GM12878 (cell line): ENCODE data around the gene IGHMBP2. TPM values are rescaled to one million over a fixed set of nuclear protein-coding genes. Genes with fewer than 3 reads are reported as not detected.

Source experiments
- ATAC-seq: fragments of 200-7000 bp; cut with Tn5 transposase; 3 replicates; pipeline ENCODE4 v1.9.1; 2020; ENCODE audit warnings: mild to moderate bottlenecking, moderate library complexity
- BruUV-seq: library from RNA; stranded (reverse); fragments of 400-500 nt; replicated peaks from 2 replicates; lab custom pipeline; 2021; lab: Mats Ljungman, UMichigan
- CTCF ChIA-PET: fragments of 300-600 bp; sonication (Branson Sonifier 250); formaldehyde crosslinking; extraction: SDS; loops from one replicate; lab custom pipeline; 2021; ENCODE audit warnings: inconsistent platforms; lab: Yijun Ruan, JAX
- POLR2A ChIA-PET: fragments of 350-600 bp; formaldehyde crosslinking; extraction: SDS; loops from one replicate; lab custom pipeline; 2021; ENCODE audit warnings: inconsistent platforms; lab: Charles Lee
- RAD21 ChIA-PET: fragments of 300-600 bp; sonication (Branson Sonifier 250); formaldehyde crosslinking; loops from one replicate; lab custom pipeline; 2023; ENCODE audit warnings: antibody characterized with exemption; ENCODE audit not compliant: unreplicated experiment; lab: Charles Lee
- SMC1A ChIA-PET: fragments of 300-600 bp; sonication (Branson Sonifier 250); formaldehyde crosslinking; loops from one replicate; lab custom pipeline; 2023; ENCODE audit not compliant: unreplicated experiment, uncharacterized antibody; lab: Charles Lee
- DNase-seq: peaks from one replicate; pipeline ENCODE4 v3.0.0-alpha.2; 2011; ENCODE audit warnings: low read depth, low spot score
- FAIRE-seq: peaks from 3 replicates; lab custom pipeline; 2011; peaks lifted over from hg19 to GRCh38; lab: Jason Lieb, UNC
- H2AFZ ChIP-seq: 2 replicates; pipeline ENCODE4 v1.6.0; 2011; ENCODE audit warnings: low read depth, low read length, control low read depth; ENCODE audit not compliant: control insufficient read depth
- H3K27ac ChIP-seq: 2 replicates; pipeline ENCODE4 v1.5.1; 2011; ENCODE audit warnings: control low read depth; ENCODE audit not compliant: control insufficient read depth, insufficient read depth
- H3K27me3 ChIP-seq, 2 experiments: replicated peaks in 1 of 2; 2 replicates each; pipeline versions ENCODE4 v1.6.0 to v1.6.1; 2011; ENCODE audit warnings: low read length in 1 of 2; ENCODE audit not compliant: control insufficient read depth in 2 of 2, insufficient read depth in 2 of 2
- H3K36me3 ChIP-seq, 2 experiments: 2 replicates each; pipeline ENCODE4 v1.5.1; 2011; ENCODE audit warnings: low read length in 1 of 2; ENCODE audit not compliant: control insufficient read depth in 2 of 2, insufficient read depth in 2 of 2
- H3K4me1 ChIP-seq: 2 replicates; pipeline ENCODE4 v1.6.1; 2011; ENCODE audit warnings: mild to moderate bottlenecking, low read length, moderate library complexity, mixed read lengths; ENCODE audit not compliant: control insufficient read depth, insufficient read depth
- H3K4me2 ChIP-seq: 2 replicates; pipeline ENCODE4 v1.6.0; 2011; ENCODE audit warnings: control low read depth; ENCODE audit not compliant: control insufficient read depth, insufficient read depth
- H3K4me3 ChIP-seq: fragments of 200-600 bp; sonication (generic); 2 replicates; pipeline ENCODE4 v1.5.1; 2016
- H3K79me2 ChIP-seq: 2 replicates; pipeline ENCODE4 v1.6.0; 2011; ENCODE audit warnings: low read length; ENCODE audit not compliant: control insufficient read depth, insufficient read depth
- H3K9ac ChIP-seq: 2 replicates; pipeline ENCODE4 v1.8.0; 2011; ENCODE audit warnings: low read length, control low read depth, mixed read lengths; ENCODE audit not compliant: control insufficient read depth, insufficient read depth
- H3K9me3 ChIP-seq: replicated peaks from 3 replicates; pipeline ENCODE4 v1.5.1; 2011; ENCODE audit warnings: mild to moderate bottlenecking, low read length; ENCODE audit not compliant: control insufficient read depth, insufficient read depth
- H4K20me1 ChIP-seq: 2 replicates; pipeline ENCODE4 v1.6.0; 2011; ENCODE audit not compliant: control insufficient read depth, insufficient read depth
- ASH2L ChIP-seq: fragments of 300-600, 200-600 bp; sonication (generic); IDR thresholded peaks from 2 replicates; pipeline ENCODE4 v1.6.1; 2017; ENCODE audit warnings: low read depth, mild to moderate bottlenecking, borderline replicate concordance
- NR2C1 ChIP-seq: fragments of 450-650 bp; IDR thresholded peaks from 2 replicates; pipeline ENCODE4 v1.6.1; 2017; ENCODE audit warnings: antibody characterized with exemption, mild to moderate bottlenecking, moderate library complexity
- POLR2AphosphoS5 ChIP-seq: IDR thresholded peaks from 2 replicates; pipeline ENCODE4 v1.6.1; 2011; ENCODE audit warnings: mild to moderate bottlenecking, low read length, inconsistent platforms
- SPI1 ChIP-seq: IDR thresholded peaks from 2 replicates; pipeline ENCODE4 v1.6.1; 2011; ENCODE audit warnings: low read depth, mild to moderate bottlenecking, low read length, moderate library complexity, borderline replicate concordance; ENCODE audit not compliant: insufficient read depth
- TCF7 ChIP-seq: IDR thresholded peaks from 2 replicates; pipeline ENCODE4 v1.6.1; 2014; ENCODE audit warnings: antibody characterized with exemption, borderline replicate concordance
- ZNF24 ChIP-seq: fragments of 450-650 bp; IDR thresholded peaks from 2 replicates; pipeline ENCODE4 v1.6.1; 2017; ENCODE audit warnings: antibody characterized with exemption, mild to moderate bottlenecking
- ZNF384 ChIP-seq: IDR thresholded peaks from 2 replicates; pipeline ENCODE4 v1.6.1; 2012; ENCODE audit warnings: low read depth, mild to moderate bottlenecking, low read length, improper control_type of control experiment, borderline replicate concordance
- WGBS: methylation state at CpG from one replicate; pipeline ENCODE4 v1.1.6; 2016; ENCODE audit warnings: low lambda C conversion rate; ENCODE audit not compliant: insufficient replicate concordance, insufficient coverage; ENCODE audit errors: missing lambda C conversion rate; 5-methylcytosine and 5-hydroxymethylcytosine counted together
- in situ Hi-C: fragments of 300-500 bp; cut with MboI; formaldehyde crosslinking; loops from 9 replicates; pipeline ENCODE4 v1.14.3; 2018; ENCODE audit warnings: mixed read lengths
- intact Hi-C: fragments of 100-400 bp; cut with micrococcal nuclease; formaldehyde crosslinking; loops from one replicate; pipeline ENCODE4 v1.14.2; 2022; ENCODE audit not compliant: unreplicated experiment
- polyA plus RNA-seq, 11 experiments: library from polyadenylated mRNA; depleted of rRNA in 4 of 11; unstranded in 6 of 11; stranded (reverse) in 5 of 11; fragments of >200 nt; fragmentation: Nextera tagmentation in 4 of 11; fragmentation: Illumina TruSeq in 1 of 11; extraction: Ambion mirVana in 4 of 11; extraction: Trizol in 1 of 11; gene quantifications; 1 replicate in 1 of 11; 2 replicates in 10 of 11; pipeline versions ENCODE4 v1.2.1 to v1.2.3, GENCODE V29; 2011 to 2016; ENCODE audit warnings: inconsistent platforms in 2 of 11, missing spikeins in 2 of 11, low read depth in 1 of 11
- total RNA-seq, 4 experiments: library from RNA; depleted of rRNA in 3 of 4; stranded (reverse); fragments of >200 nt in 3 of 4; fragmentation: Illumina TruSeq in 1 of 4; extraction: Trizol in 1 of 4; gene quantifications; 2 replicates each; pipeline versions ENCODE4 v1.2.1 to v1.2.3, GENCODE V29; 2013 to 2021
- TF ChIP-seq, protein P1 (sequence below): fragments of 450-650 bp; IDR thresholded peaks from 2 replicates; pipeline ENCODE4 v1.6.1; 2017; ENCODE audit warnings: mild to moderate bottlenecking, moderate library complexity
- TF ChIP-seq, protein P2 (sequence below): IDR thresholded peaks from 2 replicates; pipeline ENCODE4 v1.6.1; 2012; ENCODE audit warnings: improper control_type of control experiment, low read depth, low read length; ENCODE audit not compliant: insufficient replicate concordance
- TF ChIP-seq, protein P3 (sequence below): fragments of 450-650 bp; IDR thresholded peaks from 2 replicates; pipeline ENCODE4 v1.6.1; 2016; ENCODE audit warnings: mild to moderate bottlenecking

Gene IGHMBP2
- total and polyA plus RNA-seq, 10 of the 15 experiments (the other 5 are each of a cell fraction or from before 2014, with no cell fraction given), result 1.4 to 20.1 (median 11.2) TPM

DNA sequence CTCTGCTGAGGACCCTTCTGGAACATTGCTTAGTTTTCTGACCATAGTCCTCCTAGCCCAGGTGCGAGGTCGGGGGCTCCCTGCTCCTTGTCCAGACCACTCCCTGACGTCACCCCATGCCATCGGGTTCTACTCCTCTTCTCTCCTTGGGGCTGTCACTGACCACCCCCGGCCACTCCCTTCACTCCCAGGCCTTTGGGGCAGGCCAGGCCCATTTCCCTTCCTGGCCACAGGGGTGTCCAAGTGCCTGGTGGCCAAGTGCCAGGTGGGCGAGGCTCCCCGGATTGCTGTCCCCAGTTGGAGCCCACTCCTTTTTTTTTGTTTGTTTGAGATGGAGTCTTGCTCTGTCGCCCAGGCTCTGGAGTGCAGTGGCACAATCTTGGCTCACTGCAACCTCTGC lies 57.6 kb downstream of the IGHMBP2 start (continued):
- TF ChIP-seq, protein P1, sequence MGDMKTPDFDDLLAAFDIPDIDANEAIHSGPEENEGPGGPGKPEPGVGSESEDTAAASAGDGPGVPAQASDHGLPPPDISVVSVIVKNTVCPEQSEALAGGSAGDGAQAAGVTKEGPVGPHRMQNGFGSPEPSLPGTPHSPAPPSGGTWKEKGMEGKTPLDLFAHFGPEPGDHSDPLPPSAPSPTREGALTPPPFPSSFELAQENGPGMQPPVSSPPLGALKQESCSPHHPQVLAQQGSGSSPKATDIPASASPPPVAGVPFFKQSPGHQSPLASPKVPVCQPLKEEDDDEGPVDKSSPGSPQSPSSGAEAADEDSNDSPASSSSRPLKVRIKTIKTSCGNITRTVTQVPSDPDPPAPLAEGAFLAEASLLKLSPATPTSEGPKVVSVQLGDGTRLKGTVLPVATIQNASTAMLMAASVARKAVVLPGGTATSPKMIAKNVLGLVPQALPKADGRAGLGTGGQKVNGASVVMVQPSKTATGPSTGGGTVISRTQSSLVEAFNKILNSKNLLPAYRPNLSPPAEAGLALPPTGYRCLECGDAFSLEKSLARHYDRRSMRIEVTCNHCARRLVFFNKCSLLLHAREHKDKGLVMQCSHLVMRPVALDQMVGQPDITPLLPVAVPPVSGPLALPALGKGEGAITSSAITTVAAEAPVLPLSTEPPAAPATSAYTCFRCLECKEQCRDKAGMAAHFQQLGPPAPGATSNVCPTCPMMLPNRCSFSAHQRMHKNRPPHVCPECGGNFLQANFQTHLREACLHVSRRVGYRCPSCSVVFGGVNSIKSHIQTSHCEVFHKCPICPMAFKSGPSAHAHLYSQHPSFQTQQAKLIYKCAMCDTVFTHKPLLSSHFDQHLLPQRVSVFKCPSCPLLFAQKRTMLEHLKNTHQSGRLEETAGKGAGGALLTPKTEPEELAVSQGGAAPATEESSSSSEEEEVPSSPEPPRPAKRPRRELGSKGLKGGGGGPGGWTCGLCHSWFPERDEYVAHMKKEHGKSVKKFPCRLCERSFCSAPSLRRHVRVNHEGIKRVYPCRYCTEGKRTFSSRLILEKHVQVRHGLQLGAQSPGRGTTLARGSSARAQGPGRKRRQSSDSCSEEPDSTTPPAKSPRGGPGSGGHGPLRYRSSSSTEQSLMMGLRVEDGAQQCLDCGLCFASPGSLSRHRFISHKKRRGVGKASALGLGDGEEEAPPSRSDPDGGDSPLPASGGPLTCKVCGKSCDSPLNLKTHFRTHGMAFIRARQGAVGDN, result no peak
- TF ChIP-seq NR2C1, result no peak

DNA sequence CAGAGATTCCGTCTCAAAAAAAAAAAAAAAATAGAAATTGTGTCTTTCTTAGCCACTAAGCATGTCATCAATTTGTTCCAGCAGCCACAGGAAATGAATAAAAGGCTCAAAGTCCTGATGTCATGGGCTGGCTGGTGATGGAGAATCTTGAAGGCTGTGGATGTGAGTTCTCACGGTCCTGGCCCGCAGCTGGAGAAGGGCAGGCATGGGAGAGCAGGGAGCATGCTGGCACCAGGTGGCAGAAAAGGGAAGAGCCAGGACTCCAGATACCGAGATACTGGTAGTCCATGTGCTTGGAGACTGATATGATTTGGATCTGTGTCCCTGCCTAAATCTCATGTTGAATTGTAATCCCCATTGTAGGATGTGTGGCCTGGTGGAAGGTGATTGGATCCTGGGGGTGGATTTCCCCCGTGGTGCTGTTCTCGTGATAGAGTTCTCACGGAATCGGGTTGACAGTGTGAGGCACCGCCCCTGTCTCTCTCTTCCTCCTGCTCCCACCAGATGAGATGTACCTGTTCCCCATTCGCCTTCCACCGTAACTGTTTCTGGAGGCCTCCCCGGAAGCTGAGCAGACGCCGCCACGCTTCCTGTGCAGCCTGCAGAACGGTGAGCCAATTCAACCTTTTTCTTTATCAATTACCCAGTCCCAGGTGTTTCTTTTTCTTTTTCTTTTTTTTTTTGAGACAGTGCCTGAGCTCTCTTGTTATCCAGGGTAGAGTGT lies 59.0 kb downstream of the IGHMBP2 start:
- intact Hi-C loops (no loop called here), in situ Hi-C loops (no loop called here)
- H3K9me3 ChIP-seq, result peaks cover 4% of the 10 kb centered on the region; the same call in 2 of the 3 replicates
- DNase-seq, result no peak
- H3K9ac ChIP-seq, result no peak overlapping the region
- no TSS peak for BruUV-seq
- H3K4me1 ChIP-seq, result no peaks in the 10 kb centered on the region; the same call in 1 of the 2 replicates
- 54% methylated on average over 15 of the region's 16 CpGs for WGBS
- no peaks in the 10 kb centered on the region for H3K27me3 ChIP-seq
- TF ChIP-seq TCF7 (no peak), SPI1 (peak; percentile 34; the same call in 1 of the 2 replicates), ZNF24 (no peak), ZNF384 (no peak), POLR2AphosphoS5 (no peak), ASH2L (no peak)
- TF ChIP-seq, protein P2, sequence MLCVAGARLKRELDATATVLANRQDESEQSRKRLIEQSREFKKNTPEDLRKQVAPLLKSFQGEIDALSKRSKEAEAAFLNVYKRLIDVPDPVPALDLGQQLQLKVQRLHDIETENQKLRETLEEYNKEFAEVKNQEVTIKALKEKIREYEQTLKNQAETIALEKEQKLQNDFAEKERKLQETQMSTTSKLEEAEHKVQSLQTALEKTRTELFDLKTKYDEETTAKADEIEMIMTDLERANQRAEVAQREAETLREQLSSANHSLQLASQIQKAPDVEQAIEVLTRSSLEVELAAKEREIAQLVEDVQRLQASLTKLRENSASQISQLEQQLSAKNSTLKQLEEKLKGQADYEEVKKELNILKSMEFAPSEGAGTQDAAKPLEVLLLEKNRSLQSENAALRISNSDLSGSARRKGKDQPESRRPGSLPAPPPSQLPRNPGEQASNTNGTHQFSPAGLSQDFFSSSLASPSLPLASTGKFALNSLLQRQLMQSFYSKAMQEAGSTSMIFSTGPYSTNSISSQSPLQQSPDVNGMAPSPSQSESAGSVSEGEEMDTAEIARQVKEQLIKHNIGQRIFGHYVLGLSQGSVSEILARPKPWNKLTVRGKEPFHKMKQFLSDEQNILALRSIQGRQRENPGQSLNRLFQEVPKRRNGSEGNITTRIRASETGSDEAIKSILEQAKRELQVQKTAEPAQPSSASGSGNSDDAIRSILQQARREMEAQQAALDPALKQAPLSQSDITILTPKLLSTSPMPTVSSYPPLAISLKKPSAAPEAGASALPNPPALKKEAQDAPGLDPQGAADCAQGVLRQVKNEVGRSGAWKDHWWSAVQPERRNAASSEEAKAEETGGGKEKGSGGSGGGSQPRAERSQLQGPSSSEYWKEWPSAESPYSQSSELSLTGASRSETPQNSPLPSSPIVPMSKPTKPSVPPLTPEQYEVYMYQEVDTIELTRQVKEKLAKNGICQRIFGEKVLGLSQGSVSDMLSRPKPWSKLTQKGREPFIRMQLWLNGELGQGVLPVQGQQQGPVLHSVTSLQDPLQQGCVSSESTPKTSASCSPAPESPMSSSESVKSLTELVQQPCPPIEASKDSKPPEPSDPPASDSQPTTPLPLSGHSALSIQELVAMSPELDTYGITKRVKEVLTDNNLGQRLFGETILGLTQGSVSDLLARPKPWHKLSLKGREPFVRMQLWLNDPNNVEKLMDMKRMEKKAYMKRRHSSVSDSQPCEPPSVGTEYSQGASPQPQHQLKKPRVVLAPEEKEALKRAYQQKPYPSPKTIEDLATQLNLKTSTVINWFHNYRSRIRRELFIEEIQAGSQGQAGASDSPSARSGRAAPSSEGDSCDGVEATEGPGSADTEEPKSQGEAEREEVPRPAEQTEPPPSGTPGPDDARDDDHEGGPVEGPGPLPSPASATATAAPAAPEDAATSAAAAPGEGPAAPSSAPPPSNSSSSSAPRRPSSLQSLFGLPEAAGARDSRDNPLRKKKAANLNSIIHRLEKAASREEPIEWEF, result no peak
- TF ChIP-seq, protein P3, sequence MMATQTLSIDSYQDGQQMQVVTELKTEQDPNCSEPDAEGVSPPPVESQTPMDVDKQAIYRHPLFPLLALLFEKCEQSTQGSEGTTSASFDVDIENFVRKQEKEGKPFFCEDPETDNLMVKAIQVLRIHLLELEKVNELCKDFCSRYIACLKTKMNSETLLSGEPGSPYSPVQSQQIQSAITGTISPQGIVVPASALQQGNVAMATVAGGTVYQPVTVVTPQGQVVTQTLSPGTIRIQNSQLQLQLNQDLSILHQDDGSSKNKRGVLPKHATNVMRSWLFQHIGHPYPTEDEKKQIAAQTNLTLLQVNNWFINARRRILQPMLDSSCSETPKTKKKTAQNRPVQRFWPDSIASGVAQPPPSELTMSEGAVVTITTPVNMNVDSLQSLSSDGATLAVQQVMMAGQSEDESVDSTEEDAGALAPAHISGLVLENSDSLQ, result no peak
- peak overlapping the region; percentile 47 for H2AFZ ChIP-seq
- ATAC-seq, result peak; percentile 45
- no peak overlapping the region for H3K27ac ChIP-seq
- H3K4me2 ChIP-seq, result no peak overlapping the region; the same call in 1 of the 2 replicates
- ChIA-PET POLR2A (no interaction called here), CTCF (no interaction called here), RAD21 (interaction anchor here (0.6 to 0.7 kb wide), 3 partner anchors 10 to 597 kb away, joined by 3 to 4 read pairs (median 3); no protein-coding TSS in a partner anchor), SMC1A (no interaction called here)
- FAIRE-seq, result no peak
- H4K20me1 ChIP-seq, result no peaks in the 10 kb centered on the region
- no peaks in the 10 kb centered on the region for H3K36me3 ChIP-seq
- no peaks in the 10 kb centered on the region for H3K79me2 ChIP-seq
- H3K4me3 ChIP-seq, result no peak overlapping the region
